ENCODE results near the gene DQX1.

Gene DQX1

GRCh38 chr2:74554820-74555531 is 28.9 kb upstream of the DQX1 start:
- H3K4me3 ChIP-seq (ENCODE audit: low read depth, low read length): peak overlapping the region; percentile 98
- no peak for TF ChIP-seq CTCF (IDR thresholded peaks at IDR 0.05; ENCODE audit: insufficient read depth, low read depth, low read length, missing control alignments)
- peak; percentile 68 for DNase-seq (ENCODE audit: low read depth)

- peak within 1 kb of the TSS; percentile 98 for H3K4me3 ChIP-seq (ENCODE audit: low read depth, low read length)
- no peak for TF ChIP-seq CTCF (IDR thresholded peaks at IDR 0.05; ENCODE audit: insufficient read depth, low read depth, low read length, missing control alignments)
- DNase-seq (ENCODE audit: low read depth): peak; percentile 89
Observed at GRCh38 chr2:74553892-74554819, 28.1 kb upstream of the DQX1 start, which contains the start of the genes DOK1 and LOXL3. DOK1 (plus strand) TSS chr2:74554720; CDS start chr2:74554755, 35 bp downstream. LOXL3 (minus strand) TSS chr2:74553942; CDS start chr2:74552634, 1,308 bp downstream.

GRCh38 chr2:74552914-74553811 is 27.1 kb upstream of the DQX1 start:
- no peak for TF ChIP-seq CTCF (IDR thresholded peaks at IDR 0.05; ENCODE audit: insufficient read depth, low read depth, low read length, missing control alignments)
- H3K4me3 ChIP-seq (ENCODE audit: low read depth, low read length): peak overlapping the region; percentile 98
- DNase-seq (ENCODE audit: low read depth): peak; percentile 74

GRCh38 chr2:74551942-74552913 is 26.2 kb upstream of the DQX1 start:
- no peak for TF ChIP-seq CTCF (IDR thresholded peaks at IDR 0.05; ENCODE audit: insufficient read depth, low read depth, low read length, missing control alignments)
- H3K4me3 ChIP-seq (ENCODE audit: low read depth, low read length): peak overlapping the region; percentile 98
- peak; percentile 73 for DNase-seq (ENCODE audit: low read depth)

GRCh38 chr2:74551530-74551929 is 25.5 kb upstream of the DQX1 start:
- DNase-seq (ENCODE audit: low read depth): no peak
- peak overlapping the region; percentile 98 for H3K4me3 ChIP-seq (ENCODE audit: low read depth, low read length)
- no peak for TF ChIP-seq CTCF (IDR thresholded peaks at IDR 0.05; ENCODE audit: insufficient read depth, low read depth, low read length, missing control alignments)

Data from GM12865 (cell line).